ENCODE data around the gene ERI3. TPM values are rescaled to one million over a fixed set of nuclear protein-coding genes. Genes with fewer than 3 reads are reported as not detected.

The ERI3 gene
- total and polyA plus RNA-seq, 5 donors from 2014 or later = 27.6 to 39.8 (median 34.6) TPM

DNA sequence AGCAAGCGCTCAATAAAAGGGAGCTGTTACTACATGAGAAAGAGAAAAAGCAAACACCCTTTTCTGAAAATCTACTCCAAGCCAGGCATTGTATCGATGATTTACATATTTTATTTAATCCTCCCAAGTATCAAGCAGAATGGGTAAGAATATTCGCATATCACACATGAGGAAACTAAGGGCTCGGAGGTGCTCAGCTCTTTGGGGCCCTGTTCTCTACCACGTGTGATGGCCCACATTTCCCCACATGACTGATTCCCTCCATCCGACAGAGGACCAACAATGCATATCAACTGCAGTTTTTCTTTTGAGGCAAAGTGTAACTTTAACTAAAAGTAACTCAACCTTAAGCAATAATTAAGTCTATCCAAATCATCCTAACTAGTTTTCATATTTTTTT, 8.2 kb downstream of the ERI3 start:
- no peaks in the 10 kb centered on the region for H3K36me3 ChIP-seq (ENCODE audit: control insufficient read depth, insufficient read depth, low read length)
- H3K27ac Mint-ChIP-seq = no peak overlapping the region
- no peaks in the 10 kb centered on the region for H3K27me3 Mint-ChIP-seq
- H3K4me3 Mint-ChIP-seq = no peak overlapping the region
- DNase-seq = no peak
- H3K27ac ChIP-seq (ENCODE audit: insufficient read depth, low read length, poor library complexity, severe bottlenecking) = no peak overlapping the region
- H3K36me3 Mint-ChIP-seq = peaks cover 11% of the 10 kb centered on the region
- peaks cover 4 to 40% (median 22%) of the 10 kb centered on the region in 4 donors for H3K4me1 Mint-ChIP-seq
- H3K27me3 ChIP-seq (ENCODE audit: control insufficient read depth, insufficient read depth, low read length) = no peaks in the 10 kb centered on the region
- H3K4me1 ChIP-seq (ENCODE audit: control insufficient read depth, insufficient read depth, low read length, poor library complexity, severe bottlenecking) = no peaks in the 10 kb centered on the region
- ATAC-seq (ENCODE audit: low read depth in 2 of 2) = no peak
- no peaks in the 10 kb centered on the region for H3K9me3 ChIP-seq (ENCODE audit: control insufficient read depth in 2 of 2, low read length in 2 of 2)
- no peak overlapping the region for H3K4me3 ChIP-seq (ENCODE audit: low read depth, low read length)
- H3K9me3 Mint-ChIP-seq = no peaks in the 10 kb centered on the region

DNA sequence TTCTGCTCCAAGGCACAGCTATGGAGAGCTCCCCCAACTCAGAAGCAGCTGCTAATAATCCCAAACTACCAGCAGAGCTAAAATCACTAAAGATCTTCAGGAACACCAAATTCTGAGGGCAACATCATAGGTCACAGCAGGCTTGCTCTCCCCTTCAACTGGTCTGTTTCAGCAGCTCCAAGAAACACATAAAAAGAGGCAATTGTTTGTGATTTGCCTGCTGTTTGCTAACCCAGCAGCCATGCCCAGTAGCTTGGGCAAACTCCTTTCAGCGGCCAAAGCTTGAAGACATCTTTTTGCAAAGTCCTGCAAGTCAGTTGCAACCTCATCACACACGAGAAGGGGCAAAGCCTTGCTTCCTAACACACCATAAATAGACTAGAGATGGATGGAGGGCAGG, 8.9 kb downstream of the ERI3 start:
- no peaks in the 10 kb centered on the region for H3K9me3 ChIP-seq (ENCODE audit: control insufficient read depth in 2 of 2, low read length in 2 of 2)
- H3K27me3 Mint-ChIP-seq = no peaks in the 10 kb centered on the region
- peak overlapping the region in 1 of 3 donors; percentile 57 for H3K27ac Mint-ChIP-seq

GRCh38 chr1:44345187-44345775, 9.8 kb downstream of the ERI3 start:
- no peak for ATAC-seq (ENCODE audit: low read depth in 2 of 2)
- DNase-seq = no peak
- Histone ChIP-seq H3K36me3 (ENCODE audit: control insufficient read depth, insufficient read depth, low read length) (no peaks in the 10 kb centered on the region), H3K27me3 (ENCODE audit: control insufficient read depth, insufficient read depth, low read length) (no peaks in the 10 kb centered on the region), H3K4me1 (ENCODE audit: control insufficient read depth, insufficient read depth, low read length, poor library complexity, severe bottlenecking) (no peaks in the 10 kb centered on the region), H3K9me3 (ENCODE audit: control insufficient read depth in 2 of 2, low read length in 2 of 2) (no peaks in the 10 kb centered on the region), H3K4me3 (ENCODE audit: low read depth, low read length) (no peak overlapping the region), H3K27ac (ENCODE audit: insufficient read depth, low read length, poor library complexity, severe bottlenecking) (no peak overlapping the region)
- Mint-ChIP-seq H3K4me1 (peaks cover 4 to 38% (median 20%) of the 10 kb centered on the region in 4 donors), H3K4me3 (no peak overlapping the region), H3K27me3 (no peaks in the 10 kb centered on the region), H3K27ac (no peak overlapping the region), H3K36me3 (peaks cover 18% of the 10 kb centered on the region), H3K9me3 (no peaks in the 10 kb centered on the region)

More for the DNA sequence above, 8.9 kb downstream of the ERI3 start:
- Mint-ChIP-seq H3K4me3 (no peak overlapping the region), H3K4me1 (peaks cover 4 to 38% (median 21%) of the 10 kb centered on the region in 4 donors), H3K36me3 (peaks cover 14% of the 10 kb centered on the region), H3K9me3 (no peaks in the 10 kb centered on the region)
- DNase-seq (no peak), ATAC-seq (ENCODE audit: low read depth in 2 of 2) (no peak)
- H3K27ac ChIP-seq (ENCODE audit: insufficient read depth, low read length, poor library complexity, severe bottlenecking) = no peak overlapping the region
- no peak overlapping the region for H3K4me3 ChIP-seq (ENCODE audit: low read depth, low read length)
- no peaks in the 10 kb centered on the region for H3K36me3 ChIP-seq (ENCODE audit: control insufficient read depth, insufficient read depth, low read length)
- H3K27me3 ChIP-seq (ENCODE audit: control insufficient read depth, insufficient read depth, low read length) = no peaks in the 10 kb centered on the region
- H3K4me1 ChIP-seq (ENCODE audit: control insufficient read depth, insufficient read depth, low read length, poor library complexity, severe bottlenecking) = no peaks in the 10 kb centered on the region

DNA sequence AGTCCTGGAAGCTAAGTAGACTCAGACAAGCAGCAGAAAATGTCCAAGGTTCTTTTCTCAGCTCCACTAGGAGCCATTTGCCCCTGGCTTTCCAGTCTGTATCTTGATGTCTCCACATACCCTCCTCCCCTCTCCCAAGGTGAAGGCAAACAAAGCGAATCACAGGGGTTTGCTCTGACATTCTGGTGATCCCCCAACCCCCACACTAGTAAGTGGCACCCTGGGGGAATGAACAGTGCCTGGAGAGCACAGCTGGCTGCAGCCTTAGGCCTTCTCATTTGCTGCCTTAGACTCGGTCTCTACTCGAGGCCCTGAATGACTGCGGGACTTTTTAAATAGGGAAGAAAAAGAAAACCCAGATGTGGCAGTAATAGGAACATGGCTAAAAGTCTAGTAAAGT, 15.3 kb downstream of the ERI3 start:
- Mint-ChIP-seq H3K27me3 (no peaks in the 10 kb centered on the region), H3K36me3 (peaks cover 51% of the 10 kb centered on the region), H3K9me3 (peaks cover 0 to 2% (median 0%) of the 10 kb centered on the region in 7 donors), H3K4me3 (no peak overlapping the region), H3K27ac (no peak overlapping the region), H3K4me1 (peaks cover 0 to 28% (median 10%) of the 10 kb centered on the region in 4 donors)
- no peaks in the 10 kb centered on the region for H3K4me1 ChIP-seq (ENCODE audit: control insufficient read depth, insufficient read depth, low read length, poor library complexity, severe bottlenecking)
- ATAC-seq (ENCODE audit: low read depth in 2 of 2) (no peak), DNase-seq (no peak)
- no peaks in the 10 kb centered on the region for H3K27me3 ChIP-seq (ENCODE audit: control insufficient read depth, insufficient read depth, low read length)
- peaks cover 45% of the 10 kb centered on the region for H3K36me3 ChIP-seq (ENCODE audit: control insufficient read depth, insufficient read depth, low read length)
- no peak overlapping the region for H3K27ac ChIP-seq (ENCODE audit: insufficient read depth, low read length, poor library complexity, severe bottlenecking)
- H3K4me3 ChIP-seq (ENCODE audit: low read depth, low read length) = no peak overlapping the region
- no peaks in the 10 kb centered on the region for H3K9me3 ChIP-seq (ENCODE audit: control insufficient read depth in 2 of 2, low read length in 2 of 2)

GRCh38 chr1:44338136-44338535, 16.9 kb downstream of the ERI3 start:
- Mint-ChIP-seq H3K27ac (no peak overlapping the region), H3K4me3 (no peak overlapping the region), H3K36me3 (peaks cover 61% of the 10 kb centered on the region), H3K27me3 (no peaks in the 10 kb centered on the region), H3K9me3 (peaks cover 0 to 2% (median 0%) of the 10 kb centered on the region in 7 donors), H3K4me1 (peaks cover 0 to 17% (median 5%) of the 10 kb centered on the region in 4 donors)
- H3K9me3 ChIP-seq (ENCODE audit: control insufficient read depth in 2 of 2, low read length in 2 of 2) = no peaks in the 10 kb centered on the region
- peaks cover 55% of the 10 kb centered on the region for H3K36me3 ChIP-seq (ENCODE audit: control insufficient read depth, insufficient read depth, low read length)
- H3K4me3 ChIP-seq (ENCODE audit: low read depth, low read length) = no peak overlapping the region
- H3K4me1 ChIP-seq (ENCODE audit: control insufficient read depth, insufficient read depth, low read length, poor library complexity, severe bottlenecking) = no peaks in the 10 kb centered on the region
- ATAC-seq (ENCODE audit: low read depth in 2 of 2) = no peak
- DNase-seq = no peak
- no peak overlapping the region for H3K27ac ChIP-seq (ENCODE audit: insufficient read depth, low read length, poor library complexity, severe bottlenecking)
- no peaks in the 10 kb centered on the region for H3K27me3 ChIP-seq (ENCODE audit: control insufficient read depth, insufficient read depth, low read length)

DNA sequence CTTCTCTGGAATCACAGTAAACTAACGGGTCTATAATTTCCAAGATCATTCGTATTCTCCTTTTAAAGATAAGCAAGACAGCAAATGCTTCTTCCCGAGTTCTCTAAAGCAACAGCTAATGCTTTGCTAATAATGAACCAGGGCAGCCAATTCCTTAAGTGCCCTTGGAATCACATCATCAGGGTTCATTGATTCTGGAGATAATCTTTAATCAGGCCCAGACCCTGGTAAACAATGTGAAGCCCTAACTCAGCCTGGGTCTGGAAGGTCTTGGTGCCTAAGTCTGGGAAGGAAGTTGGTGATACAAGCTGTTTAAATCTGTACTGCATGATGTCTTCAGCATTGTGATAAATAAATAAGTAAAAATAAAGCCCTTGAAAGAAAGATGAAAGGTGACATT, 18.4 kb downstream of the ERI3 start:
- peaks cover 0 to 2% (median 0%) of the 10 kb centered on the region in 7 donors for H3K9me3 Mint-ChIP-seq
- H3K27me3 ChIP-seq (ENCODE audit: control insufficient read depth, insufficient read depth, low read length) = no peaks in the 10 kb centered on the region
- DNase-seq = no peak

DNA sequence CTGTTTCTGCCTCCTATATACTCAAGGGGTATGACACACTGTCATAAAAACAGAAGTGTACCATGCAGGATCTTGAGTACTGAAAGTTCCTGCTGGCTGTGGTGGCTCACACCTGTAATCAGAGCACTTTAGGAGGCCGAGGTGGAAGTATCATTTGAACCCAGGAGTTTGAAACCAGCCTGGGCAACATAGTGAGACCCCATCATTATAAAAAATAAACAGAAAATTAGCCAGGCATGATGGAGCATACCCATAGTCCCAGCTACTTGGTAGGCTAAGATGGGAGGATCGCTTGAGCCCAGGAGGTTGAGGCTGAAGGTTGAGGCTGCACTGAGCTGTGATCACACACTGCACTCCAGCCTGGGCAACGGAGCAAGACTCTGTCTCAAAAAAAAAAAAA, 20.1 kb downstream of the ERI3 start:
- Histone ChIP-seq H3K27me3 (ENCODE audit: control insufficient read depth, insufficient read depth, low read length) (no peaks in the 10 kb centered on the region), H3K27ac (ENCODE audit: insufficient read depth, low read length, poor library complexity, severe bottlenecking) (no peak overlapping the region), H3K9me3 (ENCODE audit: control insufficient read depth in 2 of 2, low read length in 2 of 2) (no peaks in the 10 kb centered on the region), H3K4me1 (ENCODE audit: control insufficient read depth, insufficient read depth, low read length, poor library complexity, severe bottlenecking) (no peaks in the 10 kb centered on the region), H3K4me3 (ENCODE audit: low read depth, low read length) (no peak overlapping the region), H3K36me3 (ENCODE audit: control insufficient read depth, insufficient read depth, low read length) (peaks cover 55% of the 10 kb centered on the region)
- Mint-ChIP-seq H3K27ac (no peak overlapping the region), H3K27me3 (no peaks in the 10 kb centered on the region), H3K4me1 (peaks cover 0 to 8% (median 6%) of the 10 kb centered on the region in 4 donors), H3K4me3 (no peak overlapping the region), H3K9me3 (peaks cover 0 to 2% (median 0%) of the 10 kb centered on the region in 7 donors), H3K36me3 (peaks cover 74% of the 10 kb centered on the region)
- DNase-seq = no peak
- ATAC-seq (ENCODE audit: low read depth in 2 of 2) = no peak

More for the DNA sequence above, 18.4 kb downstream of the ERI3 start:
- Mint-ChIP-seq H3K4me1 (peaks cover 0 to 10% (median 3%) of the 10 kb centered on the region in 4 donors), H3K27me3 (no peaks in the 10 kb centered on the region), H3K36me3 (peaks cover 67% of the 10 kb centered on the region), H3K27ac (no peak overlapping the region), H3K4me3 (no peak overlapping the region)
- peaks cover 55% of the 10 kb centered on the region for H3K36me3 ChIP-seq (ENCODE audit: control insufficient read depth, insufficient read depth, low read length)
- no peaks in the 10 kb centered on the region for H3K9me3 ChIP-seq (ENCODE audit: control insufficient read depth in 2 of 2, low read length in 2 of 2)
- no peak overlapping the region for H3K4me3 ChIP-seq (ENCODE audit: low read depth, low read length)
- H3K27ac ChIP-seq (ENCODE audit: insufficient read depth, low read length, poor library complexity, severe bottlenecking) = no peak overlapping the region
- no peaks in the 10 kb centered on the region for H3K4me1 ChIP-seq (ENCODE audit: control insufficient read depth, insufficient read depth, low read length, poor library complexity, severe bottlenecking)
- no peak for ATAC-seq (ENCODE audit: low read depth in 2 of 2)

DNA sequence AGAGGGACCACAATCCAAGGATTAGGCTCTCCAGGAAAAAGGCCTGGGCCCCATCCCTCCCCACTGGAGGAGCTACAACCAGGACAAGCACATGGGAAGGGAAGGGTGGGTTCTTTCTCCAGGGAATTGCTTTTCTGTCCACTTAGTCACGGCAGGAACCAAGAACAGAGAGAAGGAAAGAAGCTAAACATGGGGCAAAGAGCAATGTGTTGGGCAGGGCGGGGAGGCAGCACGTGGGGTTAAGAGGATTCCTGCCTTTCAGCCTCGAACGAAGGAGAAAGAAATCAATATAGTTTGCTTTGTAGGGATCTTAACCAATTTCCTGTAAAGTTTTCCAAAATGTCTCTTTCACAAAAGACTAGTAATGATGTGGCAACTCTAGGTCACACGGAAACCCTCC, 21.7 kb downstream of the ERI3 start:
- peaks cover 69% of the 10 kb centered on the region for H3K36me3 Mint-ChIP-seq
- H3K36me3 ChIP-seq (ENCODE audit: control insufficient read depth, insufficient read depth, low read length) = peaks cover 44% of the 10 kb centered on the region

More for the DNA sequence above, 21.7 kb downstream of the ERI3 start:
- Mint-ChIP-seq H3K9me3 (no peaks in the 10 kb centered on the region), H3K27ac (peak overlapping the region in 1 of 3 donors; percentile 32), H3K4me3 (no peak overlapping the region), H3K27me3 (no peaks in the 10 kb centered on the region), H3K4me1 (peaks cover 0 to 15% (median 7%) of the 10 kb centered on the region in 4 donors)
- Histone ChIP-seq H3K27ac (ENCODE audit: insufficient read depth, low read length, poor library complexity, severe bottlenecking) (no peak overlapping the region), H3K4me1 (ENCODE audit: control insufficient read depth, insufficient read depth, low read length, poor library complexity, severe bottlenecking) (no peaks in the 10 kb centered on the region), H3K27me3 (ENCODE audit: control insufficient read depth, insufficient read depth, low read length) (no peaks in the 10 kb centered on the region), H3K9me3 (ENCODE audit: control insufficient read depth in 2 of 2, low read length in 2 of 2) (no peaks in the 10 kb centered on the region), H3K4me3 (ENCODE audit: low read depth, low read length) (no peak overlapping the region)
- DNase-seq (no peak), ATAC-seq (ENCODE audit: low read depth in 2 of 2) (no peak)
